Neuronal stem cell (in vitro differentiated cells): Measurements from ENCODE around the gene SWAP70.
A peak's percentile ranks its signal among the peaks of the same experiment; 100 is the strongest.

ENCODE experiments used
- DNase-seq: peaks from one replicate; pipeline ENCODE4 v3.0.0-alpha.2; 2013; ENCODE audit warnings: low spot score
- H2AFZ ChIP-seq: one replicate; pipeline ENCODE4 v1.6.1; 2013; ENCODE audit warnings: mild to moderate bottlenecking, low read length, inconsistent platforms
- H2AK5ac ChIP-seq: 2 replicates; pipeline ENCODE4 v1.6.1; 2013; ENCODE audit warnings: low read depth, mild to moderate bottlenecking, inconsistent platforms, low read length, moderate library complexity, mixed read lengths
- H2BK120ac ChIP-seq: 2 replicates; pipeline ENCODE4 v1.6.1; 2013; ENCODE audit warnings: low read depth, mild to moderate bottlenecking, inconsistent platforms, low read length, moderate library complexity, mixed read lengths
- H2BK12ac ChIP-seq: one replicate; pipeline ENCODE4 v1.6.1; 2013; ENCODE audit warnings: low read length, inconsistent platforms
- H2BK15ac ChIP-seq: 2 replicates; pipeline ENCODE4 v1.6.1; 2013; ENCODE audit warnings: mild to moderate bottlenecking, low read length, inconsistent platforms, mixed read lengths
- H2BK5ac ChIP-seq: one replicate; pipeline ENCODE4 v1.6.1; 2013; ENCODE audit warnings: inconsistent platforms, mild to moderate bottlenecking, low read length, moderate library complexity
- H3K14ac ChIP-seq: one replicate; pipeline ENCODE4 v1.6.1; 2013; ENCODE audit warnings: low read length, inconsistent platforms
- H3K18ac ChIP-seq: 2 replicates; pipeline ENCODE4 v1.6.1; 2013; ENCODE audit warnings: low read length, inconsistent platforms
- H3K23ac ChIP-seq: 2 replicates; pipeline ENCODE4 v1.6.1; 2013; ENCODE audit warnings: low read depth, mild to moderate bottlenecking, mixed read lengths, low read length, inconsistent platforms; ENCODE audit not compliant: poor library complexity
- H3K27ac ChIP-seq: replicated peaks from 3 replicates; pipeline ENCODE4 v1.5.1; 2013; ENCODE audit warnings: low read length, inconsistent platforms
- H3K27me3 ChIP-seq, 3 experiments: 2 replicates each; pipeline ENCODE4 v1.6.1; 2013; ENCODE audit warnings: low read length in 3 of 3, mild to moderate bottlenecking in 2 of 3, inconsistent platforms in 1 of 3, low read depth in 1 of 3, mixed read lengths in 1 of 3, moderate library complexity in 1 of 3; ENCODE audit not compliant: control insufficient read depth in 3 of 3, insufficient read depth in 3 of 3
- H3K36me3 ChIP-seq, 2 donors: replicated peaks in 1 of 2; 2 replicates each; pipeline ENCODE4 v1.6.1; 2013; ENCODE audit warnings: low read length in 2 of 2; ENCODE audit not compliant: control insufficient read depth in 2 of 2, insufficient read depth in 2 of 2
- H3K4ac ChIP-seq: 2 replicates; pipeline ENCODE4 v1.6.1; 2013; ENCODE audit warnings: inconsistent platforms, mild to moderate bottlenecking, low read length, moderate library complexity
- H3K4me1 ChIP-seq, 2 donors: 1 replicate in 1 of 2; 2 replicates in 1 of 2; pipeline ENCODE4 v1.6.1; 2013; ENCODE audit warnings: low read length in 2 of 2, low read depth in 1 of 2; ENCODE audit not compliant: control insufficient read depth in 2 of 2, insufficient read depth in 1 of 2
- H3K4me2 ChIP-seq: one replicate; pipeline ENCODE4 v1.6.1; 2013; ENCODE audit warnings: mild to moderate bottlenecking, low read length, inconsistent platforms; ENCODE audit not compliant: insufficient read depth, poor library complexity, severe bottlenecking
- H3K4me3 ChIP-seq, 2 donors: 2 replicates each; pipeline ENCODE4 v1.5.1; 2013; ENCODE audit warnings: low read length in 2 of 2, mild to moderate bottlenecking in 2 of 2, inconsistent platforms in 1 of 2, moderate library complexity in 1 of 2
- H3K79me1 ChIP-seq: one replicate; pipeline ENCODE4 v1.6.1; 2013; ENCODE audit warnings: low read depth, mild to moderate bottlenecking, inconsistent platforms, low read length, moderate library complexity
- H3K9ac ChIP-seq: one replicate; pipeline ENCODE4 v1.6.1; 2013; ENCODE audit warnings: mild to moderate bottlenecking, low read depth, low read length, inconsistent platforms; ENCODE audit not compliant: poor library complexity
- H3K9me3 ChIP-seq, 2 donors: replicated peaks in 1 of 2; 2 replicates each; pipeline versions ENCODE3 to v1.6.1; 2013; ENCODE audit warnings: low read length in 2 of 2, mild to moderate bottlenecking in 2 of 2, inconsistent platforms in 1 of 2, low read depth in 1 of 2, mixed read lengths in 1 of 2, moderate library complexity in 1 of 2; ENCODE audit not compliant: control insufficient read depth in 2 of 2, insufficient read depth in 1 of 2
- H4K8ac ChIP-seq: one replicate; pipeline ENCODE4 v1.6.1; 2013; ENCODE audit warnings: low read depth, mild to moderate bottlenecking, inconsistent platforms, low read length, moderate library complexity
- H4K91ac ChIP-seq: one replicate; pipeline ENCODE4 v1.6.1; 2013; ENCODE audit warnings: low read length, low read depth, mild to moderate bottlenecking, inconsistent platforms; ENCODE audit not compliant: poor library complexity
- WGBS, 2 donors: extraction: QIAGEN DNeasy Blood & Tissue Kit; methylation state at CpG; one replicate each; pipeline ENCODE4 v1.1.7; 2013; ENCODE audit warnings: missing lambda C conversion rate in 2 of 2, mixed read lengths in 1 of 2; ENCODE audit not compliant: insufficient read length in 2 of 2, insufficient replicate concordance in 1 of 2; ENCODE audit errors: extremely low coverage in 2 of 2; 5-methylcytosine and 5-hydroxymethylcytosine counted together

The SWAP70 gene

DNA sequence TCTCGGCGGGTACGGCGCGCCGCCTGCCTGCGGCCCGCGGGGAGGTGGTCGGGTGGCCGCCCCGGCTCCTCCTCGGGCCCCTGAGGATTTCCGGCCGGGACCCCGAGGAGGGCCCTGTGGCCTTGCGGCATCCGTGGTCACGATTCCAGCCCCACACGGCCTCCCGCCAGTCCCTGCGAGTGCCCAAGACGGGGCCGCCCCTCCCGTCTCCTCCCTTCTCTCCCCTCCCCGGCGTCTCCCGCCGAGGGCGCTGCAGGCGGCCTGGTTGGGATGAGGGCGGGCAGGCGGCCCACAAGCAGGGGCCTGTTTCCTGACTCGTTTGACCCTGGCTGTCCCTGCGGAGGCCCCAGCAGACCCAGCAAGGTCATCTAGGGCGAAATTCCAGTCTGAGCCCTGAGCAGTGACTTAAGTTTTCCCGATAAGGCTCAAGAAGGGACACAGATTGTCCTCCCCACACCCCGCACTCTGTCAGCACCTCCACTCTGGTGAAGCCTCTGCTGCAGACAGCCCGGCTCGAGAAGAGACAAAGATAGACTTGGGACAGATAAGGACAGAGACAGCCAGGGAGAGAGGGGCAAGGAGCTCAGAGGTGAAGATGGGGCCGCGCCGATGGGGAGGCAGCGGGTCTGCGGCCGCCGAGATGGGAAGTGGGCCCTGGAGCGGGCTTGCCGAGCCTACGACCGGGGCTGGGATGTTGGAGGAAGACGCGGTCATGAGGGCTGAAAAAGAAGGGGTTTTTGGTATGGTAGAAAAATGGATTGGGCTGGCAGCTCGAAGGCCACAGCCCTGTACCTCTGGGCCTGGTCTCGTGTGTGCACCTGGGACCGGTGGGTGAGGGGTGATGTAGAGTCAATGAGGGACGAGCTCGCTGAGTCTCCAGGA, 95.0 kb downstream of the SWAP70 start:
- H3K4me2 ChIP-seq: peak overlapping the region; percentile 93
- H2BK120ac ChIP-seq: peak overlapping the region; percentile 26
- H4K8ac ChIP-seq: no peak overlapping the region
- DNase-seq: no peak
- peak overlapping the region; percentile 48 for H3K23ac ChIP-seq
- H3K79me1 ChIP-seq: no peaks in the 10 kb centered on the region
- no peaks in the 10 kb centered on the region for H3K36me3 ChIP-seq
- H2AK5ac ChIP-seq: peak overlapping the region; percentile 36
- peak overlapping the region in 1 of 2 donors; percentile 82 for H3K4me3 ChIP-seq
- H3K27me3 ChIP-seq: no peaks in the 10 kb centered on the region
- no peak overlapping the region for H2AFZ ChIP-seq
- H3K27ac ChIP-seq: no peak overlapping the region
- H3K14ac ChIP-seq: peak overlapping the region; percentile 2
- H2BK12ac ChIP-seq: peak overlapping the region; percentile 69
- peaks cover 15 to 18% of the 10 kb centered on the region in 2 donors for H3K4me1 ChIP-seq
- H4K91ac ChIP-seq: no peak overlapping the region
- H2BK15ac ChIP-seq: peak overlapping the region; percentile 52
- H2BK5ac ChIP-seq: peak overlapping the region; percentile 25
- H3K18ac ChIP-seq: peak overlapping the region; percentile 96
- WGBS, 2 donors: no CpG with 5 or more reads among the region's 58 CpGs
- no peaks in the 10 kb centered on the region for H3K9me3 ChIP-seq
- peak overlapping the region; percentile 88 for H3K9ac ChIP-seq
- no peak overlapping the region for H3K4ac ChIP-seq

GRCh38 chr11:9759519-9760192, 95.8 kb downstream of the SWAP70 start:
- Histone ChIP-seq H3K36me3 (no peaks in the 10 kb centered on the region), H3K4me3 (no peak overlapping the region), H4K8ac (no peak overlapping the region), H3K4ac (no peak overlapping the region), H2AK5ac (peak overlapping the region; percentile 36), H3K23ac (peak overlapping the region; percentile 48), H3K4me1 (peaks cover 12% of the 10 kb centered on the region in 2 donors), H2BK15ac (peak overlapping the region; percentile 5), H3K27ac (no peak overlapping the region), H3K27me3 (no peaks in the 10 kb centered on the region), H3K9ac (peak overlapping the region; percentile 63), H2BK5ac (no peak overlapping the region), H3K14ac (peak overlapping the region; percentile 2), H3K18ac (peak overlapping the region; percentile 24), H4K91ac (no peak overlapping the region), H2BK12ac (no peak overlapping the region), H2AFZ (no peak overlapping the region), H3K79me1 (no peaks in the 10 kb centered on the region), H3K9me3 (no peaks in the 10 kb centered on the region), H3K4me2 (no peak overlapping the region), H2BK120ac (no peak overlapping the region)
- no CpG with 5 or more reads among the region's 10 CpGs for WGBS, 2 donors
- no peak for DNase-seq

GRCh38 chr11:9760193-9760575, 96.3 kb downstream of the SWAP70 start:
- Histone ChIP-seq H3K4me2 (no peak overlapping the region), H4K91ac (no peak overlapping the region), H3K9me3 (no peaks in the 10 kb centered on the region), H3K14ac (no peak overlapping the region), H3K18ac (no peak overlapping the region), H3K4ac (no peak overlapping the region), H3K79me1 (no peaks in the 10 kb centered on the region), H3K4me3 (no peak overlapping the region), H4K8ac (no peak overlapping the region), H3K27me3 (no peaks in the 10 kb centered on the region), H3K36me3 (no peaks in the 10 kb centered on the region), H2AK5ac (no peak overlapping the region), H3K27ac (no peak overlapping the region), H2BK12ac (no peak overlapping the region), H2AFZ (no peak overlapping the region), H2BK120ac (no peak overlapping the region), H2BK15ac (no peak overlapping the region), H3K4me1 (peaks cover 13% of the 10 kb centered on the region in 2 donors), H3K9ac (no peak overlapping the region), H3K23ac (no peak overlapping the region), H2BK5ac (no peak overlapping the region)
- no peak for DNase-seq
- no CpG with 5 or more reads among the region's 3 CpGs for WGBS, 2 donors

DNA sequence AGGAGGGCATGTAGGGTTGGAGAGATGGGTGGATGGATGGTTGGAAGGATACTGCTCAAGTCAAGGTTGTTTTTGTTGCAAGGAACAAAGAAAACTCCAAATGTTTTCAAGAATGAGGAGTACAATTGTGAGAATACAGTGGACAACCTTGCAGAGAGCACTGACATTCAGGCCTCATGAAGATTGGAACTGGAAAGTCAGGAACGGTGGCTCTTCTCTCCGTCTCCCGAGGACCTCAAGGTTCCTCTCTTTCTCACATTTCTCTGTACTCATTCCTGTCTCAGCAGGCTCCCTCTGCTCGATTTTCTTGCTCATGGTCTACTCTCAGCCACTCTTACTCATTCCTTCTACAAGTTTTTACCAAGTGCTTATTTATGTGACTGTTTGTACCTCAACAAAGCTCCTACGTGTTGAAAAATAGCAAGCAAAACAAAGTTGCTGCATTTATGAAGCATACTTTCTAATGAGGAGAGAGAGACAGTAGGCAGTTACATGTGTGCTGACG, 97.6 kb downstream of the SWAP70 start:
- no peak overlapping the region for H2BK15ac ChIP-seq
- no peak overlapping the region for H3K4me2 ChIP-seq
- no peak overlapping the region for H3K27ac ChIP-seq
- no peak overlapping the region for H3K18ac ChIP-seq
- H2BK120ac ChIP-seq: no peak overlapping the region
- no peak overlapping the region for H3K4me3 ChIP-seq
- no CpG with 5 or more reads among the region's 6 CpGs for WGBS, 2 donors
- no peaks in the 10 kb centered on the region for H3K36me3 ChIP-seq
- H3K79me1 ChIP-seq: no peaks in the 10 kb centered on the region
- no peak overlapping the region for H3K23ac ChIP-seq
- DNase-seq: no peak
- H3K9ac ChIP-seq: no peak overlapping the region
- H2AFZ ChIP-seq: no peak overlapping the region
- no peaks in the 10 kb centered on the region for H3K27me3 ChIP-seq
- no peak overlapping the region for H2BK5ac ChIP-seq
- H2BK12ac ChIP-seq: no peak overlapping the region
- peaks cover 15 to 18% of the 10 kb centered on the region in 2 donors for H3K4me1 ChIP-seq
- H3K9me3 ChIP-seq: no peaks in the 10 kb centered on the region
- H4K8ac ChIP-seq: no peak overlapping the region
- H2AK5ac ChIP-seq: no peak overlapping the region
- no peak overlapping the region for H4K91ac ChIP-seq
- H3K14ac ChIP-seq: no peak overlapping the region
- no peak overlapping the region for H3K4ac ChIP-seq
